SH-SY5Y (cell line): ENCODE results near the gene ZNF787.

Experiments
- GATA2 ChIP-seq: IDR thresholded peaks from 2 replicates; pipeline ENCODE4 v1.6.1; 2011; ENCODE audit warnings: mild to moderate bottlenecking, low read depth, low read length
- GATA3 ChIP-seq: IDR thresholded peaks from 2 replicates; pipeline ENCODE4 v1.6.1; 2011; ENCODE audit warnings: low read depth, mild to moderate bottlenecking, low read length, moderate library complexity

The ZNF787 gene

GRCh38 chr19:56121180-56122167 is at the start of gene ZNF787:
ZNF787 (minus strand) TSS chr19:56121295; CDS start chr19:56103217, 18,078 bp downstream.
- TF ChIP-seq GATA3, result no peak
- TF ChIP-seq GATA2, result no peak

- TF ChIP-seq GATA3 (no peak), GATA2 (no peak)
These were observed 49.2 kb upstream of the ZNF787 start for GRCh38 chr19:56170261-56170660.

- TF ChIP-seq GATA2, result no peak
- TF ChIP-seq GATA3, result no peak
These were observed 46.0 kb upstream of the ZNF787 start for GRCh38 chr19:56167064-56167578.

- TF ChIP-seq GATA2 (no peak), GATA3 (no peak)
These were observed 42.0 kb upstream of the ZNF787 start for GRCh38 chr19:56163097-56163496.

- no peak for TF ChIP-seq GATA3
- TF ChIP-seq GATA2, result no peak
These were observed 41.2 kb upstream of the ZNF787 start for GRCh38 chr19:56162258-56162657.

- TF ChIP-seq GATA2 (no peak), GATA3 (no peak)
These were observed 40.4 kb upstream of the ZNF787 start for GRCh38 chr19:56161534-56161933.

- TF ChIP-seq GATA3, result no peak
- TF ChIP-seq GATA2, result no peak
These were observed 38.7 kb upstream of the ZNF787 start for GRCh38 chr19:56159622-56160271.

- TF ChIP-seq GATA2 (no peak), GATA3 (no peak)
These were observed 38.0 kb upstream of the ZNF787 start for GRCh38 chr19:56159009-56159559.

GRCh38 chr19:56158170-56158757 is 37.2 kb upstream of the ZNF787 start:
- no peak for TF ChIP-seq GATA3
- TF ChIP-seq GATA2, result no peak

- TF ChIP-seq GATA3 (no peak), GATA2 (no peak)
These were observed 35.7 kb upstream of the ZNF787 start for GRCh38 chr19:56156768-56157167.

- no peak for TF ChIP-seq GATA3
These were observed 34.1 kb upstream of the ZNF787 start for GRCh38 chr19:56155124-56155687.

- TF ChIP-seq GATA3 (no peak), GATA2 (no peak)
These were observed 32.4 kb upstream of the ZNF787 start for GRCh38 chr19:56153507-56153906.

GRCh38 chr19:56152644-56153043 is 31.5 kb upstream of the ZNF787 start:
- TF ChIP-seq GATA2, result no peak
- no peak for TF ChIP-seq GATA3

GRCh38 chr19:56150358-56150757 is 29.3 kb upstream of the ZNF787 start:
- no peak for TF ChIP-seq GATA2
- TF ChIP-seq GATA3, result no peak
